ENCODE results near the gene GJD4. TPM values are rescaled to one million over a fixed set of nuclear protein-coding genes. Genes with fewer than 3 reads are reported as not detected.

The GJD4 gene
- total and polyA plus RNA-seq, 4 donors = not detected

GRCh38 chr10:35569111-35569707, 35.9 kb upstream of the GJD4 start:
- DNase-seq (ENCODE audit: low spot score) = no peak
- H3K27ac ChIP-seq (ENCODE audit: low read depth in 1 of 2, low read length in 2 of 2) = no peak overlapping the region
- H3K36me3 ChIP-seq (ENCODE audit: control insufficient read depth in 4 of 4, insufficient read depth in 3 of 4, low read depth in 1 of 4, low read length in 3 of 4) = peaks cover 5 to 18% (median 7%) of the 10 kb centered on the region in 4 donors
- H3K9me3 ChIP-seq (ENCODE audit: control insufficient read depth in 4 of 4, low read length in 3 of 4) = no peaks in the 10 kb centered on the region
- no peak for TF ChIP-seq REST (IDR thresholded peaks at IDR 0.05)
- H3K4me3 ChIP-seq (ENCODE audit: low read depth in 1 of 3, low read length in 3 of 3) = no peak overlapping the region
- peaks cover 0 to 2% (median 0%) of the 10 kb centered on the region in 4 donors for H3K4me1 ChIP-seq (ENCODE audit: control insufficient read depth in 4 of 4, insufficient read depth in 4 of 4, low read length in 3 of 4)
- no peak overlapping the region for H3K9ac ChIP-seq (ENCODE audit: low read depth in 1 of 2, low read length in 2 of 2)
- no peaks in the 10 kb centered on the region for H3K27me3 ChIP-seq (ENCODE audit: control insufficient read depth in 4 of 4, insufficient read depth in 4 of 4, low read length in 3 of 4)
- WGBS = 88% methylated on average over 19 of the region's 19 CpGs

DNA sequence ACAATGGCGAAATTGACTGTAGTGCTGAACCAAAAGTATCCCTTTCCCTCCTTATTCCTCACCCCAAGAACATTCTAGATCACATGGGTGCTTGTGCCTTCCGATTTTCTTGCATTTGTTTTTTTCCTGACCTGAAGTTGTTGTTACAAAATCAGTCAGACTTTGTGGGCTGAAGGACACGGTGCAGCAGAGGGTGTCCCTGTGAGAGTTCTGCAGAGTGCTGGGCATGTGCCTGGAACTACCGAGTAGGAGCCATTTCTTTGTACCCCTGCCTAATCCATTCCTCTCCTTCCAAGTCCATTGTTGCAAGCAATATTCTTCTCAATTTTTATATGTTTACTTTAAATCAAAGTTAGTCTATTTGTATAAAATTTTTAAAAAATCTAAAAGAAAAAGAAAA, 35.3 kb upstream of the GJD4 start:
- TF ChIP-seq REST (IDR thresholded peaks at IDR 0.05) (no peak), YY1 (IDR thresholded peaks at IDR 0.05) (no peak), EGR1 (IDR thresholded peaks at IDR 0.05; ENCODE audit: low read depth in 2 of 2) (no peak), ZBTB33 (IDR thresholded peaks at IDR 0.05) (no peak), RXRA (IDR thresholded peaks at IDR 0.05) (no peak), HNF4A (conservative IDR thresholded peaks at IDR 0.05) (no peak), HNF4G (IDR thresholded peaks at IDR 0.05) (no peak), GABPA (IDR thresholded peaks at IDR 0.05 in 1 of 2, conservative IDR thresholded peaks at IDR 0.05 in 1 of 2) (no peak), TAF1 (conservative IDR thresholded peaks at IDR 0.05) (no peak), RAD21 (IDR thresholded peaks at IDR 0.05) (no peak), JUND (IDR thresholded peaks at IDR 0.05) (no peak), FOXA2 (IDR thresholded peaks at IDR 0.05) (no peak)
- TF ChIP-seq, protein P1, sequence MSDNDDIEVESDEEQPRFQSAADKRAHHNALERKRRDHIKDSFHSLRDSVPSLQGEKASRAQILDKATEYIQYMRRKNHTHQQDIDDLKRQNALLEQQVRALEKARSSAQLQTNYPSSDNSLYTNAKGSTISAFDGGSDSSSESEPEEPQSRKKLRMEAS (IDR thresholded peaks at IDR 0.05) = no peak
- 93% methylated on average over 4 of the region's 4 CpGs for WGBS
- peaks cover 6 to 18% (median 7%) of the 10 kb centered on the region in 4 donors for H3K36me3 ChIP-seq (ENCODE audit: control insufficient read depth in 4 of 4, insufficient read depth in 3 of 4, low read depth in 1 of 4, low read length in 3 of 4)

More for the DNA sequence above, 35.3 kb upstream of the GJD4 start:
- no peaks in the 10 kb centered on the region for H3K4me1 ChIP-seq (ENCODE audit: control insufficient read depth in 4 of 4, insufficient read depth in 4 of 4, low read length in 3 of 4)
- no peak overlapping the region for H3K4me3 ChIP-seq (ENCODE audit: low read depth in 1 of 3, low read length in 3 of 3)
- H3K27ac ChIP-seq (ENCODE audit: low read depth in 1 of 2, low read length in 2 of 2) = no peak overlapping the region
- no peaks in the 10 kb centered on the region for H3K27me3 ChIP-seq (ENCODE audit: control insufficient read depth in 4 of 4, insufficient read depth in 4 of 4, low read length in 3 of 4)
- H3K9ac ChIP-seq (ENCODE audit: low read depth in 1 of 2, low read length in 2 of 2) = no peak overlapping the region
- no peaks in the 10 kb centered on the region for H3K9me3 ChIP-seq (ENCODE audit: control insufficient read depth in 4 of 4, low read length in 3 of 4)
- no peak for DNase-seq (ENCODE audit: low spot score)
